Glutamatergic neuron (in vitro differentiated cells): ENCODE results near the gene CHRNG. TPM values are rescaled to one million over a fixed set of nuclear protein-coding genes. Genes with fewer than 3 reads are reported as not detected.

ENCODE experiments used
- DNase-seq: peaks from one replicate; pipeline ENCODE4 v3.0.0; 2022
- H3K27ac Mint-ChIP-seq: one replicate; pipeline ENCODE4 v1.8.0; 2020; ENCODE audit warnings: mild to moderate bottlenecking, mixed read lengths, inconsistent platforms; ENCODE audit not compliant: unreplicated experiment
- H3K27me3 Mint-ChIP-seq: one replicate; pipeline ENCODE4 v1.8.0; 2020; ENCODE audit warnings: mild to moderate bottlenecking, moderate library complexity, mixed read lengths, inconsistent platforms; ENCODE audit not compliant: unreplicated experiment
- H3K36me3 Mint-ChIP-seq: one replicate; pipeline ENCODE4 v1.8.0; 2020; ENCODE audit warnings: mild to moderate bottlenecking, mixed read lengths, inconsistent platforms; ENCODE audit not compliant: unreplicated experiment
- H3K4me1 Mint-ChIP-seq: one replicate; pipeline ENCODE4 v1.8.0; 2020; ENCODE audit warnings: mild to moderate bottlenecking, low read depth, mixed read lengths, inconsistent platforms; ENCODE audit not compliant: unreplicated experiment
- H3K4me3 Mint-ChIP-seq: one replicate; pipeline ENCODE4 v1.8.0; 2020; ENCODE audit warnings: mild to moderate bottlenecking, mixed read lengths, inconsistent platforms; ENCODE audit not compliant: unreplicated experiment
- H3K9me3 Mint-ChIP-seq: one replicate; pipeline ENCODE4 v1.8.0; 2020; ENCODE audit warnings: mild to moderate bottlenecking, moderate library complexity, mixed read lengths, inconsistent platforms; ENCODE audit not compliant: unreplicated experiment
- CTCF ChIP-seq: fragments of 200-600 bp; sonication (generic); IDR thresholded peaks from one replicate; pipeline ENCODE4 v1.5.0; 2021; ENCODE audit not compliant: partially characterized antibody, unreplicated experiment
- total RNA-seq: library from RNA; stranded (reverse); fragmentation: NEBNext Ultra II Directional; extraction: Animal tissue kit (Norgen Biotek cat#: 25700); gene quantifications from one replicate; pipeline ENCODE4 v1.2.1, GENCODE V29; 2021; ENCODE audit not compliant: unreplicated experiment

The CHRNG gene
- total RNA-seq, 1 donor from 2014 or later = 3.5 TPM

- no peak overlapping the region for H3K4me3 Mint-ChIP-seq
- peaks cover 3% of the 10 kb centered on the region for H3K4me1 Mint-ChIP-seq
- H3K27ac Mint-ChIP-seq = no peak overlapping the region
- DNase-seq = no peak
- no peak for TF ChIP-seq CTCF
- H3K27me3 Mint-ChIP-seq = peaks cover 5% of the 10 kb centered on the region
- H3K36me3 Mint-ChIP-seq = peaks cover 6% of the 10 kb centered on the region
- H3K9me3 Mint-ChIP-seq = peaks cover 5% of the 10 kb centered on the region
Measured at GRCh38 chr2:232541195-232541960, 1.9 kb downstream of the CHRNG start.

GRCh38 chr2:232541961-232542714 is 2.6 kb downstream of the CHRNG start:
- Mint-ChIP-seq H3K4me1 (peaks cover 3% of the 10 kb centered on the region), H3K9me3 (peaks cover 5% of the 10 kb centered on the region), H3K27ac (no peak overlapping the region), H3K4me3 (no peak overlapping the region), H3K27me3 (peaks cover 9% of the 10 kb centered on the region), H3K36me3 (peaks cover 9% of the 10 kb centered on the region)
- no peak for TF ChIP-seq CTCF
- no peak for DNase-seq

DNA sequence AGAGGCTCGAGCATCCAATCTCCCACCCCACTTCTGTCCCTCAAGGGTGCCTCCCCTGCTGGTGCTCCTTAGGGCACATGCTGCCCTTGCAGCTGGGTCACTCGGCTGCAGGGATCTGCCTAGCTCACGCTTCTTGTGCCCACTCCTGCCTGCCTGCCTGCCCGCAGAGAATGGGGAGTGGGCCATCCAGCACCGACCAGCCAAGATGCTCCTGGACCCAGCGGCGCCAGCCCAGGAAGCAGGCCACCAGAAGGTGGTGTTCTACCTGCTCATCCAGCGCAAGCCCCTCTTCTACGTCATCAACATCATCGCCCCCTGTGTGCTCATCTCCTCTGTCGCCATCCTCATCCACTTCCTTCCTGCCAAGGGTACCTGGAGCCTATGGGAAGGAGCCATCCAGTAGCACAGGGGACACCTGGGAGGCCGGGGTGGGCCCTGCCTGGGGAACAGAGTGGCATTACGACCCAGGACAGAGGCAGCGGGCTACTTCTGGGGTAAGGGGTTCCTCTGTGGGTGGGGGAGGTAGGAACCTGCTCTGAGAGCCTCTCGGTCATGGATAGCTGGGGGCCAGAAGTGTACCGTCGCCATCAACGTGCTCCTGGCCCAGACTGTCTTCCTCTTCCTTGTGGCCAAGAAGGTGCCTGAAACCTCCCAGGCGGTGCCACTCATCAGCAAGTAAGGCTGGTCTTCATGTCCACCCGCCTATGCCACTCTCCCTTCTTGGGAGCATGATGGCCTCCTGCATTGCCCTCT is 3.4 kb downstream of the CHRNG start:
- peaks cover 15% of the 10 kb centered on the region for H3K36me3 Mint-ChIP-seq
- H3K9me3 Mint-ChIP-seq = peaks cover 8% of the 10 kb centered on the region

GRCh38 chr2:232543491-232543890 is 4.0 kb downstream of the CHRNG start:
- peaks cover 19% of the 10 kb centered on the region for H3K36me3 Mint-ChIP-seq
- H3K9me3 Mint-ChIP-seq = peaks cover 11% of the 10 kb centered on the region
- no peak overlapping the region for H3K27ac Mint-ChIP-seq
- H3K27me3 Mint-ChIP-seq = peaks cover 9% of the 10 kb centered on the region
- H3K4me1 Mint-ChIP-seq = no peaks in the 10 kb centered on the region
- no peak overlapping the region for H3K4me3 Mint-ChIP-seq
- no peak for TF ChIP-seq CTCF
- no peak for DNase-seq

More for the DNA sequence above, 3.4 kb downstream of the CHRNG start:
- Mint-ChIP-seq H3K4me3 (no peak overlapping the region), H3K4me1 (peaks cover 3% of the 10 kb centered on the region), H3K27me3 (peaks cover 9% of the 10 kb centered on the region), H3K27ac (no peak overlapping the region)
- no peak for DNase-seq
- no peak for TF ChIP-seq CTCF
